Astrocyte (in vitro differentiated cells and primary cell): ENCODE measurements around the gene ABCC2.

Experiments used
- CTCF ChIP-seq: IDR thresholded peaks from 2 replicates; pipeline ENCODE4 v1.5.1; 2011; ENCODE audit warnings: low read depth, mild to moderate bottlenecking, inconsistent platforms, low read length, moderate library complexity; ENCODE audit not compliant: insufficient read depth
- EZH2 ChIP-seq: IDR thresholded peaks from 2 replicates; pipeline ENCODE4 v1.6.1; 2012; ENCODE audit warnings: mild to moderate bottlenecking, low read length, inconsistent platforms; ENCODE audit not compliant: insufficient read depth

- TF ChIP-seq CTCF (no peak), EZH2 (no peak)
These were observed 67.8 kb downstream of the ABCC2 start for GRCh38 chr10:99850021-99850766.
